ENCODE data around the gene MERTK. TPM values are rescaled to one million over a fixed set of nuclear protein-coding genes. Genes with fewer than 3 reads are reported as not detected.

MERTK gene
- total and polyA plus RNA-seq, 2 donors (not counting 1 experiment from before 2014, with no cell fraction given), result 0.04 to 0.34 TPM

DNA sequence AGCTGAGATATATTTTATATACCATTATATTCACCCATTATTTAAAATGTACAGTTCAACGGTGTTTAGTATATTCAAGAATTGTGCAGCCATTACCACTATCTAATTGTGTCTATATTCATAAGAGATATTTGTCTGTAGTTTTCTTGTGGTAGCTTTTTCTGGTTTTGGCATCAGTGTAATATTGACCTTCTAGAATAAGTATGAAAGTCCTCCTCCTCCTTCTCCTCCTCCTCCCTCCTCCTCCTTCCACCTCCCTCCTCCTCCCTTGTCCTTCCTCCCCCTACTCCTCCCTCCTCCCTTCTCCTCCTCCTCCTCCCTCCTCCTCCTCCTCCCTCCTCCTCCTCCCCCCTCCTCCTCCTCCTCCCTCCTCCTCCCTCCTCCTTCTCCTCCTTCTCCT lies 72.0 kb downstream of the MERTK start:
- Mint-ChIP-seq H3K27ac (no peak overlapping the region), H3K9me3 (ENCODE audit: insufficient read depth) (no peaks in the 10 kb centered on the region), H3K27me3 (peaks cover 29% of the 10 kb centered on the region), H3K4me3 (no peak overlapping the region), H3K4me1 (peaks cover 2% of the 10 kb centered on the region)
- Histone ChIP-seq H3K27me3 (replicated peaks in 1 of 4; ENCODE audit: control extremely low read depth in 1 of 4, control insufficient read depth in 3 of 4, insufficient read depth in 4 of 4, low read length in 3 of 4) (peaks cover 0 to 5% (median 0%) of the 10 kb centered on the region in 4 experiments), H3K4me1 (ENCODE audit: control insufficient read depth in 2 of 2, insufficient read depth in 2 of 2, low read length in 2 of 2) (no peaks in the 10 kb centered on the region), H3K36me3 (replicated peaks in 1 of 2; ENCODE audit: control extremely low read depth in 1 of 2, control insufficient read depth in 1 of 2, extremely low read depth in 1 of 2, insufficient read depth in 2 of 2, low read length in 1 of 2) (no peaks in the 10 kb centered on the region), H2AFZ (ENCODE audit: insufficient read depth, low read depth, low read length, poor library complexity, severe bottlenecking) (no peak overlapping the region), H3K9ac (ENCODE audit: low read length) (no peak overlapping the region), H3K4me3 (ENCODE audit: control extremely low read depth in 1 of 5, extremely low read depth in 1 of 5, insufficient read depth in 1 of 5, low read depth in 2 of 5, low read length in 4 of 5) (no peak overlapping the region), H3K27ac (ENCODE audit: low read length in 2 of 2) (no peak overlapping the region), H3K4me2 (replicated peaks; ENCODE audit: low read depth, low read length, poor library complexity, severe bottlenecking) (no peak overlapping the region), H3K79me2 (ENCODE audit: control insufficient read depth, insufficient read depth, low read length) (no peaks in the 10 kb centered on the region), H3K9me3 (ENCODE audit: control extremely low read depth in 1 of 3, control insufficient read depth in 2 of 3, insufficient read depth in 1 of 3, low read length in 2 of 3) (no peaks in the 10 kb centered on the region), H4K20me1 (ENCODE audit: control insufficient read depth, insufficient read depth, low read length, poor library complexity, severe bottlenecking) (no peaks in the 10 kb centered on the region)
- CTCF ChIA-PET, result no interaction called here
- ATAC-seq (ENCODE audit: low read depth) (no peak), DNase-seq (no peak)
- WGBS (ENCODE audit: insufficient coverage), result no CpG with 5 or more reads among the region's 1 CpG
- TF ChIP-seq, protein P1, sequence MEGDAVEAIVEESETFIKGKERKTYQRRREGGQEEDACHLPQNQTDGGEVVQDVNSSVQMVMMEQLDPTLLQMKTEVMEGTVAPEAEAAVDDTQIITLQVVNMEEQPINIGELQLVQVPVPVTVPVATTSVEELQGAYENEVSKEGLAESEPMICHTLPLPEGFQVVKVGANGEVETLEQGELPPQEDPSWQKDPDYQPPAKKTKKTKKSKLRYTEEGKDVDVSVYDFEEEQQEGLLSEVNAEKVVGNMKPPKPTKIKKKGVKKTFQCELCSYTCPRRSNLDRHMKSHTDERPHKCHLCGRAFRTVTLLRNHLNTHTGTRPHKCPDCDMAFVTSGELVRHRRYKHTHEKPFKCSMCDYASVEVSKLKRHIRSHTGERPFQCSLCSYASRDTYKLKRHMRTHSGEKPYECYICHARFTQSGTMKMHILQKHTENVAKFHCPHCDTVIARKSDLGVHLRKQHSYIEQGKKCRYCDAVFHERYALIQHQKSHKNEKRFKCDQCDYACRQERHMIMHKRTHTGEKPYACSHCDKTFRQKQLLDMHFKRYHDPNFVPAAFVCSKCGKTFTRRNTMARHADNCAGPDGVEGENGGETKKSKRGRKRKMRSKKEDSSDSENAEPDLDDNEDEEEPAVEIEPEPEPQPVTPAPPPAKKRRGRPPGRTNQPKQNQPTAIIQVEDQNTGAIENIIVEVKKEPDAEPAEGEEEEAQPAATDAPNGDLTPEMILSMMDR (IDR thresholded peaks at IDR 0.05), result no peak
- no peak for TF ChIP-seq EZH2 (IDR thresholded peaks at IDR 0.05; ENCODE audit: borderline replicate concordance, insufficient read depth, low read depth, low read length, poor library complexity, severe bottlenecking)
- intact Hi-C loops (cut with micrococcal nuclease), result no loop called here
- POLR2A ChIA-PET, result no interaction called here

DNA sequence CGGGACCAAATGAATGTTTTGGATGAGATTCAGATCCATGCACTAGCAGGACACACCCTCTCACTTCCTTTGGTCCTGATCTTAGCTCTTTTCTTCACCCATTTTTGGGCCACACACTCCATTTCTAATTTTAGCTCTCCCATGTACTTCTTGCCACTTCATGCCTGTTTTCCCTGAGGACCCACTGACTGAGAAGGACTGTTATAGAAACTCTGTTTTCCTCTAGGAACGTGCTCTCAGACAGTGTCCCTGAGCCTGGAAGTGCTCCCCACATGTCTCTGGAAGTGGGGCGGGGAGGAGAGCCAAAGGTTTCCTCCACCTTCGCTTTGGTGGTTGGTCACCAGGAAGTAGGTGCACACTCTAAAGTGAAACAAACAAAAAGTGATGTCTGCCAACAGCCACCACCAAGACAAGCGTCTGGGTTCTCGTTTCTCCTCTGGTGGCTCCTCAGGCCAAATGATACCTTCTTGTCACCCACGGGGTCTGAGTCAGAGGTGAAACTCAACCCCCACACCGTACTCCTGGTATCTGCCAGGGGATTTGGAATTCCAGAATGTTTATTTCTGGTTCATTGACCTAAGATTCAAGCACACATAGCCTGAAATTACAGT lies 74.7 kb downstream of the MERTK start:
- intact Hi-C loops (cut with micrococcal nuclease), result no loop called here

More for the DNA sequence above, 74.7 kb downstream of the MERTK start:
- H3K4me2 ChIP-seq (replicated peaks; ENCODE audit: low read depth, low read length, poor library complexity, severe bottlenecking), result peak overlapping the region; percentile 5
- no peaks in the 10 kb centered on the region for H3K79me2 ChIP-seq (ENCODE audit: control insufficient read depth, insufficient read depth, low read length)
- no peak overlapping the region for H3K4me3 ChIP-seq (ENCODE audit: control extremely low read depth in 1 of 5, extremely low read depth in 1 of 5, insufficient read depth in 1 of 5, low read depth in 2 of 5, low read length in 4 of 5)
- H3K9ac ChIP-seq (ENCODE audit: low read length), result no peak overlapping the region
- no peak overlapping the region for H3K27ac ChIP-seq (ENCODE audit: low read length in 2 of 2)
- H3K27me3 ChIP-seq (replicated peaks in 1 of 4; ENCODE audit: control extremely low read depth in 1 of 4, control insufficient read depth in 3 of 4, insufficient read depth in 4 of 4, low read length in 3 of 4), result peaks cover 0 to 5% (median 0%) of the 10 kb centered on the region in 4 experiments
- H3K27ac Mint-ChIP-seq, result no peak overlapping the region
- H3K4me3 Mint-ChIP-seq, result no peak overlapping the region
- DNase-seq (no peak), ATAC-seq (ENCODE audit: low read depth) (no peak)
- H3K9me3 Mint-ChIP-seq (ENCODE audit: insufficient read depth), result no peaks in the 10 kb centered on the region
- WGBS (ENCODE audit: insufficient coverage), result 64% methylated on average over 5 of the region's 8 CpGs
- H3K36me3 ChIP-seq (replicated peaks in 1 of 2; ENCODE audit: control extremely low read depth in 1 of 2, control insufficient read depth in 1 of 2, extremely low read depth in 1 of 2, insufficient read depth in 2 of 2, low read length in 1 of 2), result no peaks in the 10 kb centered on the region
- peaks cover 2% of the 10 kb centered on the region for H3K4me1 Mint-ChIP-seq
- TF ChIP-seq EZH2 (IDR thresholded peaks at IDR 0.05; ENCODE audit: borderline replicate concordance, insufficient read depth, low read depth, low read length, poor library complexity, severe bottlenecking), result no peak
- TF ChIP-seq, protein P1 (IDR thresholded peaks at IDR 0.05), result no peak
- CTCF ChIA-PET, result interaction anchor here (0.6 kb wide), 1 partner anchor 55 kb away, joined by 6 read pairs; no protein-coding TSS in a partner anchor
- H2AFZ ChIP-seq (ENCODE audit: insufficient read depth, low read depth, low read length, poor library complexity, severe bottlenecking), result peak overlapping the region; percentile 8
- no peaks in the 10 kb centered on the region for H4K20me1 ChIP-seq (ENCODE audit: control insufficient read depth, insufficient read depth, low read length, poor library complexity, severe bottlenecking)
- POLR2A ChIA-PET, result no interaction called here
- peaks cover 28% of the 10 kb centered on the region for H3K27me3 Mint-ChIP-seq
- no peaks in the 10 kb centered on the region for H3K4me1 ChIP-seq (ENCODE audit: control insufficient read depth in 2 of 2, insufficient read depth in 2 of 2, low read length in 2 of 2)
- peaks cover 5 to 15% (median 12%) of the 10 kb centered on the region in 3 donors for H3K9me3 ChIP-seq (ENCODE audit: control extremely low read depth in 1 of 3, control insufficient read depth in 2 of 3, insufficient read depth in 1 of 3, low read length in 2 of 3)
